Cardiac septum (tissue), 1 donor: Measurements from ENCODE around the gene PRKCA. TPM values are rescaled to one million over a fixed set of nuclear protein-coding genes. Genes with fewer than 3 reads are reported as not detected.

Source experiments
- DNase-seq: peaks from one replicate; pipeline ENCODE4 v3.0.0-alpha.2; 2020; ENCODE audit warnings: low spot score
- intact Hi-C: fragments of 100-400 bp; cut with DNase I; formaldehyde crosslinking; loops from one replicate; pipeline ENCODE4 v1.14.0; 2022
- total RNA-seq: library from RNA; stranded (reverse); fragmentation: NEBNext Ultra II Directional; extraction: Animal tissue kit (Norgen Biotek cat#: 25700); gene quantifications from one replicate; pipeline ENCODE4 v1.2.1, GENCODE V29; 2021
- donor health status: DM: no; HTN: no; CAD: no.

The PRKCA gene
- total RNA-seq, 1 donor from 2014 or later = 15.0 TPM

DNA sequence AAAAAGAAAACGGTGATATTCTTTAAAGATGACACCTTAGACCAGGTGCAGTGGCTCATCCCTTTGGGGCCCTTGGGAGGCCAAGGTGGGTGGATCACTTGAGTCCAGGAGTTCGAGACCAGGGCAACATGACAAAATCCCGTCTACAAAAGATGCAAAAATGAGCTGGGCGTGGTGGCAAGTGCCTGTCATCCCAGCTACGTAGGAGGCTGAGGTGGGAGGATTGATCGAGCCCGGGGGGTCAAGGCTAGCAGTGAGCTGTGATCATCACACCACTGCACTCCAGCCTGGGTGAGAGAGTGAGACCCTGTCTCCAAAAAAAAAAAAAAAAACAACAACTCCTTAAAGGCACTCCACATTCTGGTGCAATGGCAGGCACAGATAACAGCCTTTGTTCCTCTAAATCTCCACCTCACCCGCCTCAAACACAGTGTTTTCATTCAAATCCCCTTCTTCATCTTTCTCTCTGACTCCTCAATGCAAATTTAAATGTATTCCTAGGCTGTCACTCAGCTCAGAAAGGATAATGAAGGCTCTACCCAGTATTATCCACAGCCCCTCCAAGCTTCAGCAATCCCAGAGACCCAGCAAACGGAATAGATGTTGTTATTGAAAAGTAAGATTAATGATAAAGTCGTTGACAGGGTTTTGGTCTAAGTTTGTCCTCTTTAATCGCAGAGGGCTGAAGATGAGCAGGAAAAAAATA, 476.3 kb downstream of the PRKCA start:
- intact Hi-C loops = no loop called here

DNA sequence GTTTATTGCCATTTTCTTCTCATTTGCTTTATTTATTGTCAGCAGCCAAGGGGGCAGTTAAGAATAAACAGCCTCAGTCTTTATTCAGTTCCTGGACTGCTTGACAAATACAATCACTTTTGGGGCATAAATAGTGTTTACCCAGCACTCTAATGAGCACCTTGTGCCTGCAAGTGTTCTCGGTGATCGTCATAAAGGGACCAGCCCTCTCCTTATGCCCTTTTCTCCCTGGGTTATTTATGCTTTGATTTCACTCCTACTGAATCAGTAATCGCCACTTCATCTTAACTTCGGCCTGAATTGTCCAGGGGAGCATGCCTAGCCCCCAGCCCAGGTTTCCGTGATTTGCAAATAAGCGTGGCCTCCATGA, 476.8 kb downstream of the PRKCA start:
- intact Hi-C loops = no loop called here
- DNase-seq = no peak

More for the DNA sequence above, 476.3 kb downstream of the PRKCA start:
- DNase-seq = peak; percentile 15

DNA sequence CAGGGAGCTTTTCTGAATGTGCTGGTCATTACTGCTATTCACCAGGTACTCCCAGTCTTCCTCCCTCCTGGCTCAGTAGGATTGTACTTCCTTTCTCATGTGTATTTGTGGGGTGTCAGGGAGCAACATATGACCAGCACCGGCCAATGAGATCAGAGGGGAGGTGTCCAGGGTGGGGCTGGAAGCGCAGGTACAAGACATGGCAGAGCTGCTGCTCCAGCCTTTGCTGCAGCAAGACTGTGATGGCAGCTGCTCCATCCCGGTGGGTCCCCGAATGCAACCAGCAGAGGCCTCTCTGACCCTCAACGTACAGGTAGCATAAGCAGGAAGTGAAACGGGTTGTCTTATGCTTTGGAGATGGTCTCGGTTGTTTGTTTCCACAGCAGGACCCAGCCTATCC, 478.7 kb downstream of the PRKCA start:
- intact Hi-C loops = no loop called here
- peak; percentile 73 for DNase-seq

DNA sequence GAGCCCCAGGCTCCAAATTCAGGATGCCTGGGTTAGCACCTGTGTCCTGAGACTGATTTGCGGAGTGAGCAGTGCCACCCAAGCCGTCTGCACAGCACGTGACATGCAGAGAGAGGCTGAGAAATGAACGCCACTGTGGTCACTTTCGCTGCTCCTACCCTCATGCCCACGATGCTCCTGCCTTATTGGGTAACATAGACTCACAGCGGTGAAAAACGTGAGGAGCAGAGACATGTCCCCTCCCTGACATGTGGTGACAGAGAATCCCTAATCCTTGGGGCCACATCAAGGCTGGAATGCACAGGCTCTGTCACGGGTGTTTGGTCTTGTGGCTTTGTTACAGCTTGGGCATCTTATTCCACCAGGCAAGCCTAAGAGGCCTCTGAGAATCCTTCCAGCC, 480.4 kb downstream of the PRKCA start:
- intact Hi-C loops = no loop called here
- peak; percentile 24 for DNase-seq

DNA sequence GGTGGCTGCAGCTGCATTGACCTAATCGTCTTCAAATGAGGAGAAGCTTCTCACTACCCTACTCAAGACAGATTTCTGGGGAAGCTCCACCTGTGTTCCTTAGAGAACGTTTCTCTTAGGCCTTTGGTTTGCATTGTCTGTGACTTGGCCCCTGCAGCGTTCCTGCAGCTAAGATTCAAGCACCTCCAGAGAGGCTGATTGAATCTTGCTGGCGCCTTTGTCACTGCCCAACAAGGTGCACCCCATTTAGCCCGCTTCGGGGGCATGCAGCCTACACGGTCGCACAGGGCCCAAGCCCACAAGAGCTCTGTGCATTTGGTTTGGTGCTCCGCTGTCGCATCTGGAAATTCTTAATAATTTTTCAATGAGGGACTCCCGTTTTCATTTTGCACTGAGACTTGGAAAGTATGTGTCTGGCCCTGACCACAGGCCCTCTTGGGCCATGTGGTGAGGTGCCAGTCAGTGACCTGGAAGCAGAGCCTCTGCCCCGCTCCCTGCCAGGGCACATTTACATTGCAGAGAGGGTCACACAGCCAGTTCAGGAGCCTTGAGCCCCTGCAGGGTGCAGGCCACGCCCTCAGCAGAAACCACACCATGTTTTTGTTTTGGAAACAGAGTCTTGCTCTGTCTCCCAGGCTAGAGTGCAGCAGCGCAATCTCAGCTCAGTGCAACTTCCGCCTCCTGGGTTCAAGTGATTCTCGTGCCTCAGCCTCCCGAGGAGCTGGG, 481.4 kb downstream of the PRKCA start:
- peak; percentile 63 for DNase-seq
- intact Hi-C loops = no loop called here

DNA sequence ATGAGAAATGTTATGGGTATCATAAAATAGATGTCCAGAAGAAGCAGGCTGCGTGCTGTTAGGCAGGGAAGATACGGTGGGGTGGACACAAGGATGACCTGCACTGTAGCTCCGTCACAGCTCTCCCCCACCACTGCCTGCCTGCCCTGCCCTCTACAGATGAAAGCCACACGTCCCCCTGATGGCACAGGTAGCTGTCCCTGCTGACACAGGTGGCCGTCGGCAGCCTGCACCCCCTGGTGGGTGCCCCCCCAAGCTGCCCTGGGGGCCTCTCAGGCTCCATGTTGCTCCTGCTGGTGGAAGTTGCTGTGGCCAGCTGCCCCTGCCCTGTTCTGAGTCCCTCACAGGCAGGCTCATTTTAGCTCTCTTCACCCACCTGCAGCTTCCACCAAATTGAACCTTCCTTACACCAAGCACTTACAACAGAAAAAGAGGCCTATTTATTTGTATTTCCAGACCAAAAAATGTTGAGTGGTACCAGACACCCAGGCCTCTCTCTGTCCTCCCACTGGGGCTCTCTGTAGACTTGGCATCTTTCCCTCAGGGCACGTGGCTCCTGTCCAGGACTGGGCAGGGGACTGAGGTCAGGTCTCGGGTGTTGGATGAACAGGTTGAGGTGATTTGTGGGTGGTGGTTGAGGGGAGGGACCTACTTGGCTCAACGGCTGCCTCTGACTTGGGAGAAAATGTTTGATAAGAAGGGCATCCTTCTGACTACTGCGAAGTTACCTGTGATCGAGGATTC, 482.4 kb downstream of the PRKCA start:
- intact Hi-C loops = no loop called here
- DNase-seq = peak; percentile 44

DNA sequence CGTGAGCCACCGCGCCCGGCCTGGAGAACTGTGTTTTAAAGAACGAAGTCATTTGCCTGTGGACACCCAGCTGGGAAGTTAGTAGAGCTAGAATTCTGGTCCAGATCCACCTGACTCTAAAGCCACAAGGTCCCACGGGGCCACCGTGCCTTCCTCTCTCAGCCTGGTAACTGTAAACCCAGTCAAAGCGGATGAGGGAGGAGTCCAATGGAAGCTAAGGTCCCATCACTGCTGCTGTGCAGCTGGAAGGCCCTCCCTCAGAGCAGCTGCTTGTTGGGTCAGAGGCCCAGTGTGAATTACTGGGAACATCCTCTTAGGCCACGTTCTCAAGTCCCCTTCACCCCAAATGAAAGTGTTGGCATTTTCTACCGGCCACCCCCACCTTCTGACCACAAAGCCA, 483.7 kb downstream of the PRKCA start:
- no peak for DNase-seq
- intact Hi-C loops = no loop called here

DNA sequence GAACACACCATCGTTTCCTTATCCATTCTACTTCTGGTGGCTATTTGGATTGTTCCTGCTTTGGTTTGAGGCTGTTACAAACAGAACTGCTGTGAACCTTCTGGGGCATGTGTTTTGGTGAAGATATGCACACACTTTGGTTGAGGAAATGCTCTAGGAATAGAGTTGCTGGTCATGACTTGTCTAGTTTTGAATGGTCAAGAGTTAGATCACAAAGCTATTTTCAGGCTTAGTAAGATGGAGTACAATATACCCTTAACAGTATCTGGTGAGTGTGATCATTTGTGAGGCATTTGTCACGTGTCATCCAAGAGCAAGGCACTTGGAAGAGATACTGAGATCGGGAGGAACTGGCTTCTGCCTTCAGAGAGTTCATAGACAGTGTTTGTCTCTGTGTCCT, 485.5 kb downstream of the PRKCA start:
- intact Hi-C loops = no loop called here
- DNase-seq = no peak

DNA sequence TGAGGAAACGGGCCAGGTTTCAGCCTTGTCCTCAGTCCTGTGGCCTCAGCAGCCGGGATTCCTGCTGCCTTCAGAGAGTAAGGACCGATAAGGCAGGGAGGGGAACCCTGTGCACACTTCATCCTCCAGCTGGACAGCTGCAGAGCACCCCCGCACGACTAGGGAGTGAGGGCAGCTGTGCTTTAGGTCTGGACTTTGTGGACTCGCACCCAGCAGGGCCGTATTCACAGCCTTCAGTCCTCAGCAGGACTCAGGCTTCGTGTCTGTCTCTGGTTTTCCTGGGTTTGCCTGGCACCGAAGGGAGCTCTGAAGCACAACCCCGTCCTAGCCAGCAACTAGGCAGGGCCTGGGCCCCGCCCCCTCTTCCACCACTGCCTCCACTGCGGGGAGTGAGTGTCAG, 486.7 kb downstream of the PRKCA start:
- DNase-seq = no peak
- intact Hi-C loops = no loop called here

DNA sequence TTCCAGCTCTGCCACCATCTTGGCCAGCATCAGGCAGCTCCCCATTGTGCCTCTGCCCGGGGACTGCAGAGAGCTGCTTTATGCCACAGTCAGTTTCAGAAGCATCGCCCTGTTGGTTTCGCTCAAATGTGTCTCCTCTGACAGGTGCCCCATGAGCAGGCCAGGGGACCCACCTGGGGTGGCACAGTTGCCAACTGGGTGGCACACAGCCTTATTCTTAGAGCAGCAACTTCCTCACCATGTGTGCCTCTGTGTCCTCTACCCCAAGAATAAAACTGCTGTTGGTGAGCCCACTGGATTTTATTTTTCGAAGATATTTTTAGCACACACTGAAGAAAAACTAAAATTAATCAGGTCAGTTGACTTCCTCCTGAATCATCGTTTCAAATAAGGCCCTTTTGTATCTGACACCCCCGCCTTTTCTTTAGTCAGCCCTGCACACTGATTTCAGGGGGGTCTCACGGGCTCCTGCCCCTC, 487.6 kb downstream of the PRKCA start:
- no peak for DNase-seq
- intact Hi-C loops = no loop called here

DNA sequence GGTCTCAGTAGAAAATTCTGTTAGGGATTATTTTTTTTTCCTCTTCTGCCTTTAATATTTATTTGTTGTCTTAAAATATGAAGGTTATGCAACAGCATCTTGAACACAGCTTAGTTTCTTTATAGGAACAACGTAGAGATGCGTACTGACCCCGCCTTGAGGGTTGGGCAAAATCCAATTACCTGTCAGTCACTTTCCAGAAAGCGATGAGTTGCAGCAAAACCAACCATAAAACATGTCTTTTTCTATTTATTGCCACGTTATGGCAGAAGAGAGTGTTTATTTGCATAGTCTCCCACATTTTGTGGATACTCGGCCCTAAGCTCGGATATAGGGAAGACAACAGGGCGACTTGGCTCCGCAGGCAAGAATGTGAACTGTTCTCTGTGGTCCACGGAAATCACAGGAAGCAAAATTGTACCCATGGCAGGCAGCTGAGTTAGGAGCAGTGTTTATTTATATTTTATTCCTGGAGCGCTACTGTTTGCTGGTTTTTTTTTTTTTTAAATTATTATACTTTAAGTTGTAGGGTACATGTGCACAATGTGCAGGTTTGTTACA, 488.2 kb downstream of the PRKCA start:
- intact Hi-C loops = no loop called here
- no peak for DNase-seq

DNA sequence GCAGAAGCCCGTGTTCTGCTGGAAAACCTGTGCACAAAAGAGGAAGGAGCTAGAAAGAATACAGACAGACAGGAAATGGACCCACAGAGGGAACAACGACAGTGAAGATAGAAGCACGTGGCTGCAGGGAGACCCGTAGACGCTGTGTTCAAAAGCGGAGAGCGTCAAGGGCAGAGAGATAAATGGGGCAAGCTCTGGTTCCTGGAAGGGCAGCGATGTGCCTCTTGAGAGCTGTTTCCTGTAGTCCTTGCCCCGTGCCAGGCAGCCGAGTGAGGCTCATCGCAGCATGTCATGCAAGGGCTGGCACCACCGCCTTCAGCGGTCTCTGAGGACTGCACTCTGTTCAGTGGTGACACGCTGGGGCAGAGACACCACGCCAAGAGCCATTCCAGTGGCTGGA, 488.9 kb downstream of the PRKCA start:
- DNase-seq = no peak
- intact Hi-C loops = no loop called here

DNA sequence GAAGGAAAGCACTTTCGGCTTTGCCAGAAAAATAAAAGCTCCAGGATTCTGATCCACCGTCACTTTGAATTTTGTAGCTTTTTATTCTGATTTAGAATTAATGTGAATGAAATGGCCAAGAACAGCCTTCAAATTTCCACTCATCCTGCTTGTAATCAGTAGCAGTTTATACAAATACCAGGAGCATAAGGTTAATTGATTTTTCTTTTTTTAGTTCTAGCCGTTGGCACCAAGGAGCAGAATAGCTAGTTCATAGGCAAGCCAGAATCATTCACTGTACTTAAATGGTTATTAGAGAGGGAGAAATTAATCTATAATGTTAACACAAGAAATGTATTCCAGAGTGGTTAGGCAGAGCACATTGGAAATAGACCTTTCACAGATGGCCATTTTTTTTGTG, 491.4 kb downstream of the PRKCA start:
- intact Hi-C loops = no loop called here
- DNase-seq = no peak

DNA sequence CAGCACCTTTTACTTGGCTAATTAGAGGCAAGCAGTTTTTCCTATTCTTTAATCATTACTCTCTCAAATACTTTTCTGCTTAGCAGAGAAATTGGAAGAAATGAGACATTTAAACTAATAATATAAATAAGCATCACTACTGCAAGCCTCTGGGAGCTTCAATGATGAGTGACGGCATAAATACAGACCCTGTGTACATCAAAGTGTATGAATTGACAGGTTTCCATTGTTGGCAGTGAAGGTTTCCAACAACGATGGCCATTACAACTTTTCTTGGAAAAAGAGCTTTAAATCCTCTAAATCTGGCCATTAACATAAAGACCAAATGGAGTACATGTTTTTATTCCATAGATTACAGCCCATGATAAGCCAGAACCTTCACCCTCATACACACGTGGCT, 493.1 kb downstream of the PRKCA start:
- no peak for DNase-seq
- intact Hi-C loops = no loop called here

DNA sequence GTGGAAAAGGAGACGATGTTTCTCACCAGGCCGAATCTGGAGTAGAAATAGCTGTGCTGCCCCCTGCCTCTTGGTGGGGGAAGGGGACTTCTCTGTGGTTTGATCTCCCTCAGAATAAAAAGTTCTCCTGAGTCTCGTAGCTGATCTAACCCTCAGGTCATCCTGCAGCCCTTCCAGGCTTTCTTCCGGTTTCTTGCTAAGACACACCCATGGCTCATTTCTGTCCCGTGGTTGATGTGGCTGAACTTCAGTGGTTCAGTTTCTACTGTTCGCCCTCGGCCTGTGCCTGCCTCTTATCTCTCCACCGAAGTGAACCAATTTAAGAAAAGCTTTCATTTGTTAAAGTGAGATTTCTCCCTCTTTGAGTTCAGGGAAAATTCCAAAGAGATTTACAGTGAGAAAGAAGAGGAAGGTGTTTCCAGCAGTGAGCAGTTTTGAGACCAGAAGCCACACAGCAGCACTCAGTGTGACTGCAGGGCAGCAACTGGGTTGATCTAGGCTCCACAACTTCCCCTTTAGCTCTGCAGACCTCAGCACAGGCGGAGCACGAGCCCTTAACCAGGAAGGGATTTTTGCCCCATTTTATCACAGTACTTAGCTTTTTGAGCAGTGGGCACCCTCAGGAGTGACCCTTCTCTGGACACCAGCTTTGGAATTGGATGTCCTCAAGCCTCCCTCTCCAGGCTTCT, 497.6 kb downstream of the PRKCA start:
- no peak for DNase-seq
- intact Hi-C loops = no loop called here

DNA sequence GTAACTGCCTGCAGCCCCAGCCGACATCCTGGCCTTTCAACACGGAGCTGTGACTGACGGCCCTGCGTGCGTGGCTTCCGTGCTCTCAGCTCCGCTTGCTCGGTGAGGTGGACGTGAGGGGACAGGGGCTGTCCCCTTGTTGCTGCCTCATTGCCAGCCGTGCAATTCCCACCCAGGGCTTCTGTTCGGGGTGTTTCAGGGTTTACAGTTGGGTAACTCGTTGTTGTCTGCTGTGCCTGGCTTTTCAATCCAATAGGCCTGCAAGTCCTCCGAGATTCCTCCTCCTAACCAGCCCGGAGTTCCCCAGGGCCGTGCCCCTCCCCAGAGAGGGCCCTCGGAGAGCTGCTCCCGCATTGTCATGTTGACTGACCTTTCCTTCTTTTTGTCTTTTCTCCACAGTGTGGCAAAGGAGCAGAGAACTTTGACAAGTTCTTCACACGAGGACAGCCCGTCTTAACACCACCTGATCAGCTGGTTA, 501.1 kb downstream of the PRKCA start:
- peak; percentile 54 for DNase-seq

DNA sequence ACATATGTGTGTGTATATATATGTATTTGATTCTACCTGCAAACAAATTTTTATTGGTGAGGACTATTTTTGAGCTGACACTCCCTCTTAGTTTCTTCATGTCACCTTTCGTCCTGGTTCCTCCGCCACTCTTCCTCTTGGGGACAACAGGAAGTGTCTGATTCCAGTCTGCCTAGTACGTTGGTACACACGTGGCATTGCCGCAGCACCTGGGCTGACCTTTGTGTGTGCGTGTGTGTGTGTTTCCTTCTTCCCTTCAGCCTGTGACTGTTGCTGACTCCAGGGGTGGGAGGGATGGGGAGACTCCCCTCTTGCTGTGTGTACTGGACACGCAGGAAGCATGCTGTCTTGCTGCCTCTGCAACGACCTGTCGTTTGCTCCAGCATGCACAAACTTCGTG, 503.2 kb downstream of the PRKCA start:
- intact Hi-C loops = no loop called here
- DNase-seq = peak; percentile 26

More for the DNA sequence above, 501.1 kb downstream of the PRKCA start:
- intact Hi-C loops = no loop called here

DNA sequence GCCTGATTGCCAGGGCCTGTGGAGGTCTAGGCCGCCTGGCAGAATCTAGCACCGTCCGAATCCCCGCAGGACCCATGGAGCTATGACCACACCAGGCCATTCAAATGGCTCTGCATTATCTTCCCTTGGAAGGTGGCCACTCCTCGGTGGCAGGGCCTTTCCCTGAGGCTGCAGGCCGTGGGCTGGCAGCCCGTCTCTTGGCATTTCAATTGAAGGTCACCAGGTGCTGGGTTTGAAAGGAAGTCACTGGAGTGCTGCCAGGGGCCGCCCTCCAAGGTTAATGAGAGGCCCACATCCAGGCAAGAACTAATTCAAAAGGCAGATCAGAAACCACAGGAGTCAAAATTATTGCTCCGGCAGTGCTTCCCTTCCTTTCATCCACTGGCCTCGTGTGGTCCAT, 504.8 kb downstream of the PRKCA start:
- DNase-seq = peak; percentile 26
- intact Hi-C loops = no loop called here

DNA sequence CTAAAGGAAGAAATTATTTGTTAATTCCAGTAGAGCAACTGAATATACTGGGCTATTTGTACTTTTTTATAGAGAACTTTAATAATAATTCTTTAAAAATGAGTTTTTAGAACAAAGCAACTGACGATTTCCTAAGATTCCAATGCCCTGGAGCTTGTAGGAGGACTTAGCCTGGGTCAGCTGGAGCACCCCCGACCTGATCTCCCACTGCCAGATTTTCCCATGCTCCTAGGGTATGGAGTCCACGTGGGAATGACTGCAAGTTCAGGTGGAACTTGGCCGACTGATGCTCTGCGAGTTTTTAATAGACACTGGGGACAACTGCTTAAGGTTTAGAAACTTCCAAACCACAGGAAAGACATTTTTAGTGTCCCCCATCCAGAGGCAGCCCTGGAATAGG, 507.0 kb downstream of the PRKCA start:
- intact Hi-C loops = no loop called here
- peak; percentile 54 for DNase-seq
